KMS-11 (cell line): ENCODE results near the gene ECT2L.

Source experiments
- H2AFZ ChIP-seq: fragments of 200-600 bp; sonication (generic); 2 replicates; pipeline ENCODE4 v1.6.1; 2016; ENCODE audit warnings: antibody characterized with exemption, mixed run types, low read depth
- H3K27ac ChIP-seq: fragments of 200-600 bp; sonication (generic); 2 replicates; pipeline ENCODE4 v1.6.1; 2016; ENCODE audit warnings: mild to moderate bottlenecking, mixed run types
- H3K27me3 ChIP-seq: fragments of 200-600 bp; sonication (generic); 2 replicates; pipeline ENCODE4 v1.6.1; 2017; ENCODE audit warnings: mild to moderate bottlenecking, low read depth, mixed run types, moderate library complexity; ENCODE audit not compliant: insufficient read depth
- H3K36me3 ChIP-seq: fragments of 200-600 bp; sonication (generic); 2 replicates; pipeline ENCODE4 v1.6.1; 2017; ENCODE audit warnings: mild to moderate bottlenecking, mixed run types; ENCODE audit not compliant: insufficient read depth
- H3K4me1 ChIP-seq: fragments of 200-600 bp; sonication (generic); 2 replicates; pipeline ENCODE4 v1.6.1; 2016; ENCODE audit warnings: mild to moderate bottlenecking, low read depth, mixed run types; ENCODE audit not compliant: poor library complexity, severe bottlenecking
- H3K4me2 ChIP-seq: fragments of 200-600 bp; sonication (generic); 2 replicates; pipeline ENCODE4 v1.7.0; 2016; ENCODE audit warnings: mild to moderate bottlenecking, mixed run types
- H3K4me3 ChIP-seq: fragments of 200-600 bp; sonication (generic); IDR thresholded peaks from 2 replicates; pipeline ENCODE4 v1.6.1; 2017; ENCODE audit warnings: low read depth, low read length, mixed read lengths; ENCODE audit not compliant: insufficient read depth
- H3K79me2 ChIP-seq: fragments of 200-600 bp; sonication (generic); 2 replicates; pipeline ENCODE4 v1.6.1; 2016; ENCODE audit warnings: low read depth, mixed run types; ENCODE audit not compliant: insufficient read depth
- H3K9ac ChIP-seq: fragments of 200-600 bp; sonication (generic); 2 replicates; pipeline ENCODE4 v1.6.1; 2016; ENCODE audit warnings: mild to moderate bottlenecking, mixed run types
- H4K20me1 ChIP-seq: fragments of 200-600 bp; sonication (generic); 2 replicates; pipeline ENCODE4 v1.6.1; 2016; ENCODE audit warnings: mild to moderate bottlenecking, mixed run types; ENCODE audit not compliant: insufficient read depth
- CTCF ChIP-seq: fragments of 200-600 bp; sonication (generic); conservative IDR thresholded peaks from 2 replicates; pipeline ENCODE4 v1.6.1; 2017; ENCODE audit warnings: low read depth, mild to moderate bottlenecking, antibody characterized with exemption, low read length, moderate library complexity, mixed read lengths

ECT2L gene

GRCh38 chr6:138805016-138805765 is 9.3 kb downstream of the ECT2L start:
- H3K4me1 ChIP-seq: no peaks in the 10 kb centered on the region
- H3K4me2 ChIP-seq: no peak overlapping the region
- TF ChIP-seq CTCF: no peak
- no peak overlapping the region for H3K9ac ChIP-seq
- H4K20me1 ChIP-seq: no peaks in the 10 kb centered on the region
- no peak overlapping the region for H3K4me3 ChIP-seq
- H3K79me2 ChIP-seq: no peaks in the 10 kb centered on the region
- H3K27me3 ChIP-seq: no peaks in the 10 kb centered on the region
- no peak overlapping the region for H3K27ac ChIP-seq
- no peak overlapping the region for H2AFZ ChIP-seq
- H3K36me3 ChIP-seq: no peaks in the 10 kb centered on the region

GRCh38 chr6:138806889-138807288 is 11.0 kb downstream of the ECT2L start:
- H3K27ac ChIP-seq: no peak overlapping the region
- no peak overlapping the region for H3K9ac ChIP-seq
- H3K4me1 ChIP-seq: no peaks in the 10 kb centered on the region
- no peaks in the 10 kb centered on the region for H4K20me1 ChIP-seq
- H3K4me3 ChIP-seq: no peak overlapping the region
- TF ChIP-seq CTCF: no peak
- H2AFZ ChIP-seq: no peak overlapping the region
- no peaks in the 10 kb centered on the region for H3K36me3 ChIP-seq
- H3K79me2 ChIP-seq: no peaks in the 10 kb centered on the region
- H3K27me3 ChIP-seq: no peaks in the 10 kb centered on the region
- no peak overlapping the region for H3K4me2 ChIP-seq

- TF ChIP-seq CTCF: no peak
- no peaks in the 10 kb centered on the region for H3K79me2 ChIP-seq
- no peaks in the 10 kb centered on the region for H3K27me3 ChIP-seq
- H3K36me3 ChIP-seq: no peaks in the 10 kb centered on the region
- H2AFZ ChIP-seq: no peak overlapping the region
- H3K4me3 ChIP-seq: no peak overlapping the region
- H3K27ac ChIP-seq: no peak overlapping the region
- H3K4me1 ChIP-seq: no peaks in the 10 kb centered on the region
- no peak overlapping the region for H3K9ac ChIP-seq
- H4K20me1 ChIP-seq: no peaks in the 10 kb centered on the region
- no peak overlapping the region for H3K4me2 ChIP-seq
Measured at GRCh38 chr6:138809677-138810076, 13.8 kb downstream of the ECT2L start.

- no peaks in the 10 kb centered on the region for H3K79me2 ChIP-seq
- H3K9ac ChIP-seq: no peak overlapping the region
- no peaks in the 10 kb centered on the region for H3K27me3 ChIP-seq
- no peak overlapping the region for H2AFZ ChIP-seq
- no peak for TF ChIP-seq CTCF
- no peak overlapping the region for H3K27ac ChIP-seq
- H3K4me2 ChIP-seq: no peak overlapping the region
- no peaks in the 10 kb centered on the region for H4K20me1 ChIP-seq
- no peaks in the 10 kb centered on the region for H3K36me3 ChIP-seq
- no peak overlapping the region for H3K4me3 ChIP-seq
- no peaks in the 10 kb centered on the region for H3K4me1 ChIP-seq
Measured at GRCh38 chr6:138811866-138812265, 16.0 kb downstream of the ECT2L start.
